ENCODE measurements around the gene TBC1D9B. TPM values are rescaled to one million over a fixed set of nuclear protein-coding genes. Genes with fewer than 3 reads are reported as not detected.
A peak's percentile ranks its signal among the peaks of the same experiment; 100 is the strongest.

Gene TBC1D9B
- total RNA-seq, 1 donor from 2014 or later = 138 TPM

DNA sequence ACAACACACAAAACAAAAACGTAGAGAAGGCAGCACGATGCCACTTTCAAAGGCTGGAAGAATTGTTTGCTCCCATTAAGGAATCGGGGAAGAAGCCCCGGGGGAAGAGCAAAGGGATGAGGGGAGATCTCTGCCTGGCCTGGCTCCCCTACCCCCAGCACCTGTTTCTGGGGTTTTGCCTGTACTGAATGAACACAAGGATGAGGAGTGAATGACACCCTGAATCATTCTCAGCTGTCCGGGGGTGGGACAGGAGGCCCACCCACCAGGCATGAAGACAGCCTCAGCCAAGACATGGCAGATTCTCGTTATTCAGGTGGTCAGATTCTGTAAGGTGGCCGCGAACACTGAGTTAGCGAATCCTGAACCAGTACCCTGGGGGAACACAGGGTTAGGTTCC, 7.5 kb downstream of the TBC1D9B start:
- peaks cover 39% of the 10 kb centered on the region for H3K36me3 Mint-ChIP-seq (ENCODE audit: low read depth, unreplicated experiment)
- DNase-seq (ENCODE audit: low spot score) = no peak
- peaks cover 19% of the 10 kb centered on the region for H3K4me1 Mint-ChIP-seq (ENCODE audit: unreplicated experiment)
- H3K27me3 Mint-ChIP-seq (ENCODE audit: unreplicated experiment) = no peaks in the 10 kb centered on the region
- H3K4me3 Mint-ChIP-seq (ENCODE audit: unreplicated experiment) = no peak overlapping the region
- no peak for TF ChIP-seq CTCF (IDR thresholded peaks at IDR 0.05; ENCODE audit: unreplicated experiment)
- no peak overlapping the region for H3K27ac Mint-ChIP-seq (ENCODE audit: unreplicated experiment)
- H3K9me3 Mint-ChIP-seq (ENCODE audit: unreplicated experiment) = no peaks in the 10 kb centered on the region

GRCh38 chr5:179895861-179896260, 11.8 kb downstream of the TBC1D9B start:
- DNase-seq (ENCODE audit: low spot score) = no peak
- TF ChIP-seq CTCF (IDR thresholded peaks at IDR 0.05; ENCODE audit: unreplicated experiment) = no peak
- no peaks in the 10 kb centered on the region for H3K9me3 Mint-ChIP-seq (ENCODE audit: unreplicated experiment)
- peak overlapping the region; percentile 33 for H3K4me3 Mint-ChIP-seq (ENCODE audit: unreplicated experiment)
- H3K36me3 Mint-ChIP-seq (ENCODE audit: low read depth, unreplicated experiment) = peaks cover 39% of the 10 kb centered on the region
- no peaks in the 10 kb centered on the region for H3K27me3 Mint-ChIP-seq (ENCODE audit: unreplicated experiment)
- peak overlapping the region; percentile 33 for H3K27ac Mint-ChIP-seq (ENCODE audit: unreplicated experiment)
- peaks cover 16% of the 10 kb centered on the region for H3K4me1 Mint-ChIP-seq (ENCODE audit: unreplicated experiment)

DNA sequence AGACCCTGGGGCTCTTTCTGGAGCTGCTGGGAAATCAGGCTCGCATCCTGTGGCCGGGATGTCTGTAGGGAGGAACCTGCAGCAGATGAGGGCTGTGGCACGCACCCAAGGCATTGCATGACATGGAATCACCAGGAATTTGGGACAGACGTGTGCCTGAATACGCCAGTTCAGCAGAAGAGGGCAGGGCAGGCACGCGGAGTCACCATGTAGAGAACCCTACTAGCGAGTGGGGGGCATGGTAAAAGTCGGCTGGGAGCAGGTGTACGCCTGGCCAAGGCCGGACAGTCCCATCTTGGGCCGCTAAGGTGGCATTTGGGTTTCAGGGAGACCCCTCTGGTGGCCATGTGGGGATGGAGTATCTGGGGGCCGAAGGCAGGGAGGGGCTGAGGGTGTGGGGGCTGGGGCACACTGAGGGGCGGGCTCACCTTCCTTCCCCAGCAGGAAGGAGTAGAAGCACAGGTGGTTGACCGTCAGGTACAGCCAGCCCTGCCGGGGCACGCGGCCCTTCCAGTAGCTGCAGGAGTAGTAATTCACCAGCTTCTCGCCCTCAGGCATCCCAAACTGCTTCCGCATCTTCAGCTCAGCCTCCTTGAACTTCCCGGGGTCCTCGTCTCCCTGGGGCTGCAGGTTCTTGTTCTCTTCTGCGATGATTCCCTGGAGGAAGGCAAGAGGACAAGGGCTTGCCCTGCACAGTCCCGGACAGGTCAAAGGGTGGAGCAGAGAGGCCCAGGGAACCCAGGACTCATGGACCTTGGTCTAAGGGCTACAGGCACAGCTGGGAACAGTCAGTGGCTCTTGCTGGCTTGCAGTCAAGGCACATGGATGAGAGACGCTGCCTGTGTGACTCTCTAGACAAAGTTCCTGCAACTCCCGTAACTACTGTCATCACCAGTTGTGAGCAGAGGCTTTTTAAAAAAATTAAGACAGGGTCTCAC, 13.5 kb downstream of the TBC1D9B start:
- Mint-ChIP-seq H3K9me3 (ENCODE audit: unreplicated experiment) (no peaks in the 10 kb centered on the region), H3K27me3 (ENCODE audit: unreplicated experiment) (peaks cover 1% of the 10 kb centered on the region), H3K36me3 (ENCODE audit: low read depth, unreplicated experiment) (peaks cover 50% of the 10 kb centered on the region), H3K4me3 (ENCODE audit: unreplicated experiment) (no peak overlapping the region), H3K4me1 (ENCODE audit: unreplicated experiment) (peaks cover 16% of the 10 kb centered on the region), H3K27ac (ENCODE audit: unreplicated experiment) (no peak overlapping the region)
- TF ChIP-seq CTCF (IDR thresholded peaks at IDR 0.05; ENCODE audit: unreplicated experiment) = no peak
- no peak for DNase-seq (ENCODE audit: low spot score)

DNA sequence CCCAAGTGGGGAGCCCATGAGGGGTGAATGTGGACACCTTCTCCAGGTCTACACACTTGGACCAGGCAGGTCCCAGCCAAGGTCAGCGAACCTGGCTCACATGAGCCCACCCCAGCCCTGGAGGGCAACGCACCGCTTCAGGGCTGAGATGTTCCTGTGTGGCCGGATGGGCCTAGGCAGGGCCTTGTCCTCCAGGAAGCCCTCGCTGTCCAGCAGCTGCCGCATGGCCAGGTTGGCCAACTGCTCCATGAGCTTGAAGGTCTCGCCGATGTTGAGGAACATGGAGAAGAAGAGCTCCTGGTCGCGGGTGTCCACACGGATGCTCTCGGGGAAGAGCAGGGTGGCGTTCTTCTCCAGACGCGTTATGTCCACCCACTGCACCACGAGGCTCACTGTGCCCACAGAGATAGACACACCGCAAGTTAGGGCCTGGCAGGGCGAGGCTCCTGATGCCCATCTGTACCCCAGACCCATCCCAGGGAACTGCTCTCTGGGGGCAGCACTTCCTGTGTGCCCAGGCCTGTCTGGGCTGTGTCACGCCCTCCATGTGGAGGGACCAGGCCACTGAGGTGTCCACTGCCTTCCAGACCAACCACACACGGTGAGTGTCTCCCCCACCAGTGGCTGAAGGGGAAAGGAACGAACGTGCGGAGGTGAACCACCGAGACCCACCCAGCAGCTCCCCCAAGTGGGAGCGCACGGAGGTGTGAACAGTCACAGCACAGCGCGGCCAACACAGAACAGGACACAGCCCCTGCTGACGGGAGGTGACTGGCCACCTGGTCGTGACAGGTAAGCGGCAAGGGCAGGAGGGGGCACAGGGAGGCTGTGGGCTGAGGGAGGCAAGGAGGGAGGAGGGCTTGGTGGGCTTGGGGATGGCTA, 14.4 kb downstream of the TBC1D9B start:
- Mint-ChIP-seq H3K9me3 (ENCODE audit: unreplicated experiment) (no peaks in the 10 kb centered on the region), H3K36me3 (ENCODE audit: low read depth, unreplicated experiment) (peaks cover 48% of the 10 kb centered on the region), H3K27me3 (ENCODE audit: unreplicated experiment) (peaks cover 4% of the 10 kb centered on the region)

More for the DNA sequence above, 14.4 kb downstream of the TBC1D9B start:
- Mint-ChIP-seq H3K4me1 (ENCODE audit: unreplicated experiment) (peaks cover 16% of the 10 kb centered on the region), H3K4me3 (ENCODE audit: unreplicated experiment) (peak overlapping the region; percentile 21), H3K27ac (ENCODE audit: unreplicated experiment) (no peak overlapping the region)
- DNase-seq (ENCODE audit: low spot score) = no peak
- TF ChIP-seq CTCF (IDR thresholded peaks at IDR 0.05; ENCODE audit: unreplicated experiment) = no peak
